ENCODE results near the gene FHIT. TPM values are rescaled to one million over a fixed set of nuclear protein-coding genes. Genes with fewer than 3 reads are reported as not detected.
A peak's percentile ranks its signal among the peaks of the same experiment; 100 is the strongest.

FHIT gene
- total RNA-seq, 1 experiment from 2014 or later: 3.6 TPM

GRCh38 chr3:59771768-59772181 is 1479.5 kb downstream of the FHIT start:
- Histone ChIP-seq H3F3A (ENCODE audit: low read length, unreplicated experiment) (no peaks in the 10 kb centered on the region), H3K27ac (ENCODE audit: low read length) (no peak overlapping the region), H2AFZ (ENCODE audit: low read length) (no peak overlapping the region), H3K9ac (ENCODE audit: low read length) (no peak overlapping the region), H4K20me1 (ENCODE audit: low read length) (no peaks in the 10 kb centered on the region), H3K27me3 (ENCODE audit: low read length) (no peaks in the 10 kb centered on the region), H3K4me3 (ENCODE audit: low read length) (no peak overlapping the region), H3K36me3 (ENCODE audit: low read depth, low read length) (no peaks in the 10 kb centered on the region), H3K4me2 (ENCODE audit: low read length) (peak overlapping the region; percentile 32), H3K79me2 (ENCODE audit: low read length) (no peaks in the 10 kb centered on the region), H3K9me3 (ENCODE audit: low read length) (no peaks in the 10 kb centered on the region), H3K4me1 (ENCODE audit: insufficient read depth, low read length) (peaks cover 15% of the 10 kb centered on the region), H3K9me2 (replicated peaks; ENCODE audit: low read length) (no peaks in the 10 kb centered on the region)
- no peak for TF ChIP-seq EZH2phosphoT487 (IDR thresholded peaks at IDR 0.05; ENCODE audit: borderline replicate concordance, low read length)
- TF ChIP-seq EZH2 (IDR thresholded peaks at IDR 0.05; ENCODE audit: low read length, unreplicated experiment): no peak
- TF ChIP-seq, protein P1, sequence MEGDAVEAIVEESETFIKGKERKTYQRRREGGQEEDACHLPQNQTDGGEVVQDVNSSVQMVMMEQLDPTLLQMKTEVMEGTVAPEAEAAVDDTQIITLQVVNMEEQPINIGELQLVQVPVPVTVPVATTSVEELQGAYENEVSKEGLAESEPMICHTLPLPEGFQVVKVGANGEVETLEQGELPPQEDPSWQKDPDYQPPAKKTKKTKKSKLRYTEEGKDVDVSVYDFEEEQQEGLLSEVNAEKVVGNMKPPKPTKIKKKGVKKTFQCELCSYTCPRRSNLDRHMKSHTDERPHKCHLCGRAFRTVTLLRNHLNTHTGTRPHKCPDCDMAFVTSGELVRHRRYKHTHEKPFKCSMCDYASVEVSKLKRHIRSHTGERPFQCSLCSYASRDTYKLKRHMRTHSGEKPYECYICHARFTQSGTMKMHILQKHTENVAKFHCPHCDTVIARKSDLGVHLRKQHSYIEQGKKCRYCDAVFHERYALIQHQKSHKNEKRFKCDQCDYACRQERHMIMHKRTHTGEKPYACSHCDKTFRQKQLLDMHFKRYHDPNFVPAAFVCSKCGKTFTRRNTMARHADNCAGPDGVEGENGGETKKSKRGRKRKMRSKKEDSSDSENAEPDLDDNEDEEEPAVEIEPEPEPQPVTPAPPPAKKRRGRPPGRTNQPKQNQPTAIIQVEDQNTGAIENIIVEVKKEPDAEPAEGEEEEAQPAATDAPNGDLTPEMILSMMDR (conservative IDR thresholded peaks at IDR 0.05; ENCODE audit: low read depth, low read length): no peak
- ATAC-seq (peak; percentile 98), DNase-seq (peak; percentile 92)
- ChIA-PET POLR2A (ENCODE audit: unreplicated experiment) (no interaction called here), CTCF (interaction anchor here (0.5 to 0.6 kb wide), 2 partner anchors 43 to 81 kb away, joined by 3 read pairs; no protein-coding TSS in a partner anchor)
- BruUV-seq (replicated peaks): no TSS peak
- intact Hi-C loops (cut with micrococcal nuclease): loop anchor here (1.0 to 5.0 kb wide), 3 partner anchors 46 to 194 kb away; no protein-coding TSS in a partner anchor

- POLR2A ChIA-PET (ENCODE audit: unreplicated experiment): no interaction called here
- CTCF ChIA-PET: no interaction called here
Observed at GRCh38 chr3:59769127-59769750, 1482.0 kb downstream of the FHIT start.

More at GRCh38 chr3:59769127-59769750, 1482.0 kb downstream of the FHIT start:
- Histone ChIP-seq H3K27ac (ENCODE audit: low read length) (no peak overlapping the region), H2AFZ (ENCODE audit: low read length) (no peak overlapping the region), H3K9me2 (replicated peaks; ENCODE audit: low read length) (no peaks in the 10 kb centered on the region), H3K9ac (ENCODE audit: low read length) (no peak overlapping the region), H3K9me3 (ENCODE audit: low read length) (no peaks in the 10 kb centered on the region), H3K79me2 (ENCODE audit: low read length) (no peaks in the 10 kb centered on the region), H3F3A (ENCODE audit: low read length, unreplicated experiment) (no peaks in the 10 kb centered on the region), H3K4me3 (ENCODE audit: low read length) (no peak overlapping the region), H3K36me3 (ENCODE audit: low read depth, low read length) (no peaks in the 10 kb centered on the region), H3K4me1 (ENCODE audit: insufficient read depth, low read length) (peaks cover 15% of the 10 kb centered on the region), H4K20me1 (ENCODE audit: low read length) (no peaks in the 10 kb centered on the region), H3K27me3 (ENCODE audit: low read length) (no peaks in the 10 kb centered on the region), H3K4me2 (ENCODE audit: low read length) (no peak overlapping the region)
- TF ChIP-seq, protein P1 (conservative IDR thresholded peaks at IDR 0.05; ENCODE audit: low read depth, low read length): no peak
- BruUV-seq (replicated peaks): no TSS peak
- ATAC-seq (no peak), DNase-seq (no peak)
- intact Hi-C loops (cut with micrococcal nuclease): loop anchor here (5.0 kb wide), 1 partner anchor 357 kb away; no protein-coding TSS in a partner anchor

Measured in PC-3 (cell line).